ENCODE measurements around the gene ACSS2. TPM values are rescaled to one million over a fixed set of nuclear protein-coding genes. Genes with fewer than 3 reads are reported as not detected.

Gene ACSS2
- total RNA-seq, 1 donor from 2014 or later, result 46.2 TPM

Other genes starting within 250 kb of the ACSS2 start
- 3.9 and 5.0 TPM in 2 replicates for gene PIGU, start 199.5 kb upstream of the ACSS2 start, total RNA-seq
- 3.5 and 3.6 TPM in 2 replicates for gene TP53INP2, start 172.3 kb upstream of the ACSS2 start, total RNA-seq
- gene NCOA6, start 51.0 kb upstream of the ACSS2 start, total RNA-seq, result 3.5 and 6.5 TPM in 2 replicates
- gene GGT7, start 3.8 kb upstream of the ACSS2 start, total RNA-seq, result 2.2 and 3.4 TPM in 2 replicates
- gene GSS, start 79.2 kb downstream of the ACSS2 start, total RNA-seq, result 54.3 and 61.1 TPM in 2 replicates
- under 0.01 TPM in 2 replicates for gene MYH7B, start 79.3 kb downstream of the ACSS2 start, total RNA-seq
- gene TRPC4AP, start 216.2 kb downstream of the ACSS2 start, total RNA-seq, result 64.1 and 70.2 TPM in 2 replicates

Data from lung microvascular endothelial cell (primary cell).